Erythroblast (primary cell): ENCODE data around the gene IRGM.
A peak's percentile ranks its signal among the peaks of the same experiment; 100 is the strongest.
"Not testable (repeated sequence)": the region's sequence is repeated elsewhere in the genome, so short reads cannot be mapped to it uniquely, and the experiment has no call there.

Source experiments
- DNase-seq, 2 experiments: peaks; one replicate each; lab custom pipeline; 2025; lab: John Stamatoyannopoulos, UW
- GATA1 ChIP-seq: IDR thresholded peaks from 2 replicates; pipeline ENCODE4 v1.6.1; 2011; ENCODE audit warnings: low read depth, mild to moderate bottlenecking, control low read depth, low read length, moderate library complexity
- POLR2A ChIP-seq: IDR thresholded peaks from 2 replicates; pipeline ENCODE4 v1.6.1; 2011; ENCODE audit warnings: mild to moderate bottlenecking, low read length

The IRGM gene

GRCh38 chr5:150846308-150846653 is at the start of gene IRGM:
IRGM (plus strand) TSS chr5:150846521; CDS start chr5:150848124, 1,603 bp downstream.
- DNase-seq = not testable (repeated sequence)

- no peak for DNase-seq
- TF ChIP-seq POLR2A (no peak), GATA1 (no peak)
Observed at GRCh38 chr5:150797384-150797783, 48.9 kb upstream of the IRGM start.

GRCh38 chr5:150801117-150801927 is 45.0 kb upstream of the IRGM start:
- DNase-seq = peak; percentile 44 to 66
- no peak for TF ChIP-seq GATA1
- no peak for TF ChIP-seq POLR2A

GRCh38 chr5:150804388-150804787 is 41.9 kb upstream of the IRGM start:
- TF ChIP-seq GATA1 = no peak
- TF ChIP-seq POLR2A = no peak
- DNase-seq = no peak

- TF ChIP-seq POLR2A (no peak), GATA1 (no peak)
- no peak for DNase-seq
Observed at GRCh38 chr5:150809363-150809762, 37.0 kb upstream of the IRGM start.

- TF ChIP-seq POLR2A (no peak), GATA1 (no peak)
- no peak for DNase-seq
Observed at GRCh38 chr5:150815010-150815409, 31.3 kb upstream of the IRGM start.

GRCh38 chr5:150816946-150817345 is 29.4 kb upstream of the IRGM start:
- DNase-seq = no peak
- no peak for TF ChIP-seq GATA1
- TF ChIP-seq POLR2A = no peak

- TF ChIP-seq POLR2A (no peak), GATA1 (no peak)
- no peak for DNase-seq
Observed at GRCh38 chr5:150829744-150830143, 16.6 kb upstream of the IRGM start.

GRCh38 chr5:150831821-150832220 is 14.5 kb upstream of the IRGM start:
- DNase-seq = not testable (repeated sequence)

GRCh38 chr5:150836064-150836463 is 10.3 kb upstream of the IRGM start:
- no peak for DNase-seq
- TF ChIP-seq POLR2A (no peak), GATA1 (no peak)

GRCh38 chr5:150836703-150837102 is 9.6 kb upstream of the IRGM start:
- DNase-seq = no peak
- no peak for TF ChIP-seq POLR2A
- no peak for TF ChIP-seq GATA1

- DNase-seq = not testable (repeated sequence)
Observed at GRCh38 chr5:150845185-150845859, 999 bp upstream of the IRGM start.

GRCh38 chr5:150846654-150847333 is 473 bp downstream of the IRGM start:
- TF ChIP-seq POLR2A (no peak), GATA1 (no peak)
- DNase-seq = peak; percentile 71 to 77

- DNase-seq = no peak
- TF ChIP-seq POLR2A (no peak), GATA1 (no peak)
Observed at GRCh38 chr5:150847334-150847695, 994 bp downstream of the IRGM start.

- DNase-seq = no peak
- no peak for TF ChIP-seq POLR2A
- TF ChIP-seq GATA1 = no peak
Observed at GRCh38 chr5:150848271-150848670, 1.9 kb downstream of the IRGM start.
